H1 (cell line): ENCODE measurements around the gene CCDC78. TPM values are rescaled to one million over a fixed set of nuclear protein-coding genes. Genes with fewer than 3 reads are reported as not detected.

Experiments
- CTCF ChIA-PET: fragments of 300-600 bp; sonication (Branson Sonifier 250); formaldehyde crosslinking; loops from one replicate; lab custom pipeline; 2021; ENCODE audit not compliant: partially characterized antibody; lab: Charles Lee
- POLR2A ChIA-PET: fragments of 300-600 bp; sonication (Branson Sonifier 250); formaldehyde crosslinking; loops from one replicate; lab custom pipeline; 2021; ENCODE audit warnings: inconsistent platforms; ENCODE audit not compliant: partially characterized antibody; lab: Charles Lee
- DNase-seq, 2 experiments: peaks; one replicate each; pipeline versions ENCODE4 v3.0.0 to v3.0.0-alpha.2; 2010 to 2022; ENCODE audit warnings: low spot score in 2 of 2, low read depth in 1 of 2, mixed read lengths in 1 of 2
- FAIRE-seq: peaks from 2 replicates; lab custom pipeline; 2011; peaks lifted over from hg19 to GRCh38; lab: Jason Lieb, UNC
- H2AFZ ChIP-seq: 2 replicates; pipeline ENCODE4 v1.8.1; 2012; ENCODE audit warnings: low read length, inconsistent platforms
- H2AK5ac ChIP-seq: 2 replicates; pipeline ENCODE4 v1.6.1; 2013; ENCODE audit warnings: low read depth, low read length
- H2BK120ac ChIP-seq: replicated peaks from 2 replicates; pipeline ENCODE3; 2013; ENCODE audit warnings: low read depth, low read length, inconsistent platforms
- H2BK12ac ChIP-seq: 2 replicates; pipeline ENCODE4 v1.6.1; 2013; ENCODE audit warnings: low read depth, low read length
- H2BK15ac ChIP-seq: 2 replicates; pipeline ENCODE4 v1.6.1; 2013; ENCODE audit warnings: low read length
- H2BK20ac ChIP-seq: 2 replicates; pipeline ENCODE4 v1.6.1; 2013; ENCODE audit warnings: low read length
- H2BK5ac ChIP-seq: 2 replicates; pipeline ENCODE4 v1.6.1; 2013; ENCODE audit warnings: low read depth, low read length
- H3K14ac ChIP-seq: 2 replicates; pipeline ENCODE4 v1.6.1; 2013; ENCODE audit warnings: inconsistent platforms; ENCODE audit not compliant: insufficient read length
- H3K18ac ChIP-seq: 2 replicates; pipeline ENCODE4 v1.6.1; 2013; ENCODE audit warnings: low read length; ENCODE audit errors: extremely low read depth
- H3K23ac ChIP-seq: 2 replicates; pipeline ENCODE4 v1.6.1; 2013; ENCODE audit warnings: inconsistent platforms; ENCODE audit not compliant: insufficient read length
- H3K23me2 ChIP-seq: 2 replicates; pipeline ENCODE4 v1.6.1; 2013; ENCODE audit warnings: low read depth, low read length
- H3K27ac ChIP-seq: 2 replicates; pipeline ENCODE4 v1.6.1; 2011; ENCODE audit warnings: low read depth, low read length, inconsistent platforms
- H3K27me3 ChIP-seq, 4 experiments: replicated peaks in 1 of 4; 1 replicate in 1 of 4; 2 replicates in 3 of 4; pipeline versions ENCODE4 v1.6.1 to v1.8.1; 2011 to 2013; ENCODE audit warnings: low read length in 3 of 4, mild to moderate bottlenecking in 3 of 4, inconsistent platforms in 2 of 4, mixed read lengths in 2 of 4, moderate library complexity in 1 of 4; ENCODE audit not compliant: control insufficient read depth in 3 of 4, insufficient read depth in 3 of 4; ENCODE audit errors: extremely low read depth in 1 of 4
- H3K36me3 ChIP-seq, 4 experiments: 2 replicates each; pipeline versions ENCODE4 v1.6.1 to v1.8.1; 2011 to 2013; ENCODE audit warnings: mild to moderate bottlenecking in 4 of 4, low read length in 3 of 4, moderate library complexity in 2 of 4, control low read depth in 1 of 4, inconsistent platforms in 1 of 4; ENCODE audit not compliant: insufficient read depth in 4 of 4, control insufficient read depth in 2 of 4
- H3K4ac ChIP-seq: replicated peaks from 2 replicates; pipeline ENCODE3; 2013; ENCODE audit warnings: low read length, low read depth, mixed read lengths, inconsistent platforms; ENCODE audit not compliant: insufficient read length
- H3K4me1 ChIP-seq, 4 experiments: replicated peaks in 1 of 4; 1 replicate in 1 of 4; 2 replicates in 3 of 4; pipeline versions ENCODE4 v1.6.1 to v1.8.1; 2011 to 2013; ENCODE audit warnings: low read length in 3 of 4, inconsistent platforms in 2 of 4, mixed read lengths in 1 of 4; ENCODE audit not compliant: insufficient read depth in 4 of 4, control insufficient read depth in 3 of 4
- H3K4me2 ChIP-seq, 2 experiments: 2 replicates each; pipeline versions ENCODE4 v1.6.1 to v1.8.1; 2011 to 2013; ENCODE audit warnings: low read depth in 2 of 2, low read length in 2 of 2, control low read depth in 1 of 2, inconsistent platforms in 1 of 2, mild to moderate bottlenecking in 1 of 2; ENCODE audit not compliant: insufficient read depth in 1 of 2
- H3K4me3 ChIP-seq, 4 experiments: fragments of 200-600, 300-600 bp in 1 of 4; sonication (generic), shearing (Covaris generic), sonication (Bioruptor Twin) in 1 of 4; 2 replicates each; pipeline versions ENCODE4 v1.5.1 to v1.8.1; 2011 to 2016; ENCODE audit warnings: low read length in 4 of 4, low read depth in 3 of 4, control low read depth in 2 of 4, inconsistent platforms in 2 of 4, mild to moderate bottlenecking in 2 of 4, mixed read lengths in 1 of 4, moderate library complexity in 1 of 4; ENCODE audit not compliant: insufficient read depth in 2 of 4; ENCODE audit errors: extremely low read depth in 1 of 4
- H3K56ac ChIP-seq: replicated peaks from 2 replicates; pipeline ENCODE3; 2013; ENCODE audit warnings: low read depth, mild to moderate bottlenecking, mixed read lengths, low read length, inconsistent platforms; ENCODE audit not compliant: insufficient read length
- H3K79me1 ChIP-seq: 2 replicates; pipeline ENCODE4 v1.6.1; 2013; ENCODE audit warnings: low read depth, low read length, control low read depth
- H3K79me2 ChIP-seq, 2 experiments: 2 replicates each; pipeline versions ENCODE4 v1.6.1 to v1.8.1; 2012 to 2013; ENCODE audit warnings: low read length in 2 of 2, mild to moderate bottlenecking in 2 of 2, inconsistent platforms in 1 of 2; ENCODE audit not compliant: insufficient read depth in 2 of 2, control insufficient read depth in 1 of 2
- H3K9ac ChIP-seq, 4 experiments: replicated peaks in 1 of 4; 1 replicate in 1 of 4; 2 replicates in 3 of 4; pipeline versions ENCODE4 v1.6.1 to v1.8.1; 2011 to 2013; ENCODE audit warnings: low read depth in 3 of 4, low read length in 3 of 4, control low read depth in 2 of 4, mild to moderate bottlenecking in 2 of 4, moderate library complexity in 2 of 4, inconsistent platforms in 1 of 4; ENCODE audit errors: extremely low read depth in 1 of 4
- H3K9me3 ChIP-seq, 2 experiments: 2 replicates each; pipeline versions ENCODE4 v1.6.1 to v1.8.1; 2012 to 2013; ENCODE audit warnings: mild to moderate bottlenecking in 2 of 2, moderate library complexity in 2 of 2, control low read depth in 1 of 2, inconsistent platforms in 1 of 2, low read depth in 1 of 2, low read length in 1 of 2, mixed read lengths in 1 of 2; ENCODE audit not compliant: insufficient read depth in 2 of 2
- H4K20me1 ChIP-seq, 2 experiments: replicated peaks in 1 of 2; 2 replicates each; pipeline versions ENCODE3 to v1.8.1; 2011 to 2013; ENCODE audit warnings: inconsistent platforms in 2 of 2, low read length in 2 of 2, mild to moderate bottlenecking in 1 of 2; ENCODE audit not compliant: insufficient read depth in 2 of 2, control insufficient read depth in 1 of 2
- H4K5ac ChIP-seq: 2 replicates; pipeline ENCODE4 v1.6.1; 2013; ENCODE audit warnings: low read length, low read depth, mixed read lengths, inconsistent platforms; ENCODE audit not compliant: insufficient read length
- H4K8ac ChIP-seq: 2 replicates; pipeline ENCODE4 v1.8.0; 2013; ENCODE audit warnings: mild to moderate bottlenecking, moderate library complexity, low read length, inconsistent platforms; ENCODE audit not compliant: insufficient read depth; ENCODE audit errors: extremely low read depth
- H4K91ac ChIP-seq: replicated peaks from 2 replicates; pipeline ENCODE3; 2013; ENCODE audit warnings: low read length, mixed read lengths, inconsistent platforms; ENCODE audit not compliant: insufficient read length
- CTCF ChIP-seq, 3 experiments: IDR thresholded peaks; 1 replicate in 2 of 3; 2 replicates in 1 of 3; pipeline versions ENCODE4 v1.5.1 to v1.6.1; 2011; ENCODE audit warnings: low read length in 3 of 3, mild to moderate bottlenecking in 3 of 3, inconsistent platforms in 2 of 3, low read depth in 1 of 3, moderate library complexity in 1 of 3; ENCODE audit not compliant: insufficient read depth in 1 of 3; ENCODE audit errors: control extremely low read depth in 1 of 3
- EP300 ChIP-seq, 2 experiments: IDR thresholded peaks; 1 replicate in 1 of 2; 2 replicates in 1 of 2; pipeline ENCODE4 v1.6.1; 2011 to 2012; ENCODE audit warnings: low read depth in 2 of 2, low read length in 2 of 2, mild to moderate bottlenecking in 2 of 2, borderline replicate concordance in 1 of 2, inconsistent platforms in 1 of 2, moderate library complexity in 1 of 2
- HDAC6 ChIP-seq: IDR thresholded peaks from one replicate; pipeline ENCODE4 v1.7.1; 2012; ENCODE audit warnings: low read depth, mild to moderate bottlenecking, inconsistent platforms, low read length, moderate library complexity
- JUND ChIP-seq: IDR thresholded peaks from 2 replicates; pipeline ENCODE4 v1.6.1; 2011; ENCODE audit warnings: mild to moderate bottlenecking, improper control_type of control experiment, low read length
- KDM5A ChIP-seq: fragments of 200-600 bp; IDR thresholded peaks from 2 replicates; pipeline ENCODE4 v1.7.1; 2012; ENCODE audit warnings: mild to moderate bottlenecking, low read length, inconsistent platforms, mixed read lengths
- NANOG ChIP-seq: IDR thresholded peaks from 2 replicates; pipeline ENCODE4 v1.6.1; 2011; ENCODE audit warnings: low read length, low read depth, mild to moderate bottlenecking, inconsistent platforms; ENCODE audit not compliant: insufficient read depth, poor library complexity, severe bottlenecking
- RBBP5 ChIP-seq: IDR thresholded peaks from 2 replicates; pipeline ENCODE4 v1.7.1; 2012; ENCODE audit warnings: low read depth, mild to moderate bottlenecking, inconsistent platforms, low read length, moderate library complexity, borderline replicate concordance
- RFX5 ChIP-seq: IDR thresholded peaks from 2 replicates; pipeline ENCODE4 v1.6.1; 2011; ENCODE audit warnings: low read depth, low read length, improper control_type of control experiment, borderline replicate concordance
- SAP30 ChIP-seq: fragments of 300-600 bp; sonication (generic); IDR thresholded peaks from 2 replicates; pipeline ENCODE4 v1.7.1; 2012; ENCODE audit warnings: low read length, moderate library complexity, mild to moderate bottlenecking, inconsistent platforms; ENCODE audit not compliant: insufficient read depth, insufficient replicate concordance
- SP4 ChIP-seq: IDR thresholded peaks from 2 replicates; pipeline ENCODE4 v1.6.1; 2012; ENCODE audit warnings: low read length, inconsistent platforms
- WGBS, 2 experiments: shearing (Covaris generic) in 1 of 2; methylation state at CpG; one replicate each; pipeline versions ENCODE4 v1.1.6 to v1.1.7; 2013 to 2015; ENCODE audit warnings: low lambda C conversion rate in 2 of 2, mixed read lengths in 2 of 2, inconsistent platforms in 1 of 2, low coverage in 1 of 2, missing lambda C conversion rate in 1 of 2; ENCODE audit not compliant: insufficient replicate concordance in 2 of 2, insufficient coverage in 1 of 2, insufficient read length in 1 of 2; ENCODE audit errors: extremely low coverage in 1 of 2, missing lambda C conversion rate in 1 of 2; 5-methylcytosine and 5-hydroxymethylcytosine counted together
- polyA plus RNA-seq, 7 experiments: library from polyadenylated mRNA; depleted of rRNA in 3 of 7; stranded (reverse) in 5 of 7; unstranded in 2 of 7; fragments of >200 nt in 5 of 7; fragments of 200-250 nt in 2 of 7; gene quantifications; 1 replicate in 5 of 7; 2 replicates in 1 of 7; 4 replicates in 1 of 7; pipeline versions ENCODE4 v1.2.1 to v1.2.3, GENCODE V29; 2011 to 2013; ENCODE audit warnings: missing spikeins in 2 of 7, mixed read lengths in 2 of 7
- total RNA-seq: library from RNA; stranded (reverse); fragmentation: NEBNext Ultra II Directional; extraction: Animal tissue kit (Norgen Biotek cat#: 25700); gene quantifications from 2 replicates; pipeline ENCODE4 v1.2.1, GENCODE V29; 2021

Gene CCDC78
- total and polyA plus RNA-seq, 2 of the 8 experiments (the other 6 are each of a cell fraction or from before 2014, with no cell fraction given): 7.1 to 8.5 TPM

GRCh38 chr16:708019-708418, 18.2 kb downstream of the CCDC78 start:
- Histone ChIP-seq H3K36me3 (no peaks in the 10 kb centered on the region), H4K91ac (no peak overlapping the region), H4K8ac (no peak overlapping the region), H2BK5ac (no peak overlapping the region), H4K5ac (no peak overlapping the region), H2AFZ (no peak overlapping the region), H3K23ac (no peak overlapping the region), H3K79me1 (no peaks in the 10 kb centered on the region), H2BK15ac (0 out of 2 replicates have a peak overlapping the region, but pooled peaks have one; percentile 81), H3K9ac (no peak overlapping the region), H2BK120ac (no peak overlapping the region), H3K27me3 (peaks cover 38 to 70% (median 56%) of the 10 kb centered on the region in 4 experiments), H2AK5ac (no peak overlapping the region), H3K9me3 (no peaks in the 10 kb centered on the region), H3K4me2 (no peak overlapping the region), H3K56ac (no peak overlapping the region), H2BK20ac (no peak overlapping the region), H3K4me1 (peaks cover 0 to 9% (median 5%) of the 10 kb centered on the region in 4 experiments; a peak in 4 of 7 replicates), H3K18ac (no peak overlapping the region), H2BK12ac (no peak overlapping the region), H3K4ac (no peak overlapping the region), H3K27ac (no peak overlapping the region), H3K4me3 (no peak overlapping the region), H3K23me2 (peaks cover 12% of the 10 kb centered on the region; the same call in 1 of the 2 replicates), H4K20me1 (peaks cover 3 to 18% of the 10 kb centered on the region in 2 experiments), H3K14ac (no peak overlapping the region), H3K79me2 (no peaks in the 10 kb centered on the region)
- WGBS, 2 experiments: 74% methylated on average over 3 of the region's 3 CpGs; no CpG with 5 or more reads in 1 of the 2 experiments
- ChIA-PET CTCF (interaction anchor here (0.7 to 33.4 kb wide), 9 partner anchors 8 to 367 kb away, joined by 3 to 977 read pairs (median 5); partner anchors contain the start of genes ANTKMT, CCDC78, CHTF18 and CIAO3), POLR2A (interaction anchor here (1.0 to 20.9 kb wide), 5 partner anchors 11 to 54 kb away, joined by 3 to 353 read pairs (median 3); partner anchors contain the start of genes ANTKMT, CCDC78 and HAGHL)
- DNase-seq: no peak
- FAIRE-seq: no peak
- TF ChIP-seq KDM5A: no peak
- TF ChIP-seq SP4: no peak
- TF ChIP-seq SAP30: no peak
- TF ChIP-seq HDAC6: no peak
- TF ChIP-seq CTCF (IDR thresholded peaks at IDR 0.05; ENCODE audit: control extremely low read depth in 1 of 3, insufficient read depth in 1 of 3, low read depth in 1 of 3, low read length in 3 of 3): no peak
- no peak for TF ChIP-seq JUND
- no peak for TF ChIP-seq RBBP5
- TF ChIP-seq EP300 (IDR thresholded peaks at IDR 0.05; ENCODE audit: borderline replicate concordance in 1 of 2, low read depth in 2 of 2, low read length in 2 of 2): no peak
- TF ChIP-seq NANOG: no peak
- TF ChIP-seq RFX5: no peak
